ENCODE results near the gene VKORC1.

VKORC1 gene

GRCh38 chr16:31061126-31061812, 33.3 kb downstream of the VKORC1 start:
- no peak for DNase-seq

- no peak for DNase-seq
Measured at GRCh38 chr16:31055613-31056012, 39.0 kb downstream of the VKORC1 start.

GRCh38 chr16:31052114-31052513, 42.5 kb downstream of the VKORC1 start:
- DNase-seq, result no peak

- no peak for DNase-seq
Measured at GRCh38 chr16:31050280-31051030, 44.1 kb downstream of the VKORC1 start.

GRCh38 chr16:31043898-31044481, 50.6 kb downstream of the VKORC1 start:
- no peak for DNase-seq

- DNase-seq, result no peak
Measured at GRCh38 chr16:31043352-31043751, 51.2 kb downstream of the VKORC1 start.

GRCh38 chr16:31042866-31043265, 51.7 kb downstream of the VKORC1 start:
- no peak for DNase-seq

All from activated CD4-positive, alpha-beta T cell treated with anti-CD3 and anti-CD28 coated beads for 4 hours (primary cell).